GM19238 (cell line): ENCODE measurements around the gene SMAD9.

ENCODE experiments used
- DNase-seq: peaks from one replicate; pipeline ENCODE4 v3.0.0; 2011; ENCODE audit warnings: low spot score; ENCODE audit not compliant: insufficient read length

Gene SMAD9

DNA sequence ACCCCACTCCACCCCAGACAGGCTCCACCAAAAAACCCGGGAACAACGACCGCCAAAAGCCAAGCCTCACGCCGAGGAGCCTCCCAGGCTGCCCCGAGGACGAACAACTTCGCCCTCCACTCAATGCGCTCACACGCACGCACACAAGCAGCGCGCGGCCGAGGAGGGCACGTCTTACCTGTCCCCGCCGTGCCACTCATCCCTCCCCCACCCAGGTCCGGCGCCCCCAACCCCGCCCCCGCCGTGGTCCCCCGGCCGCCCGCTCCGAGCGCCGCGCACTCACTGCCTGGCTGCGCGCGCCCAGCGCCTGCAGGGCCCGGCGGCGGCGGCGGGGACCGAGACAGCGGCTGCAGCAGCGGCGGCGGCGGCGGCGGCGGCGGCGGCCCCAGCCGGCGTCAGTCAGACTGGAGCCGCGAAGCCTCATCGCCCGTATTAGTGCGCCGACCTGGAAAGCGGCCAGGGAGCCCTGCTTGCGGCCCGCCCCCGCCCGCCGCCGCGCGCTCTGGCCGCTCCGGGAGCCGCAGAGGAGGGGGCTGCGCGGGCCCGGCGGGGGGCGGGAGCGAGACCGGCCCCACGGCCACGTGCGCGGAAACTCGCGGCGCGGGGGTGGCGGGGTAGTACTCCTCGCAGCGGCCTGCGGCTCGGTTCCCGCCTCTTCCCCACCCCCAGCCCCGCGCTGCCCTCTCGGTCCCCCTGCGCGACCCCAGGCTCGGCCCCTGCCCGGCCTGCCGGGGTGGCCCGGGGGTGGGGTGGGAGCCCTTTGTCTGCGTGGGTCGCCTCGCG lies at the start of gene SMAD9:
Gene SMAD9 (minus strand): TSS at position 406 of the 783 bp plus-strand sequence. CDS start 40,549 bp downstream, outside the sequence.
- peak; percentile 29 for DNase-seq

DNA sequence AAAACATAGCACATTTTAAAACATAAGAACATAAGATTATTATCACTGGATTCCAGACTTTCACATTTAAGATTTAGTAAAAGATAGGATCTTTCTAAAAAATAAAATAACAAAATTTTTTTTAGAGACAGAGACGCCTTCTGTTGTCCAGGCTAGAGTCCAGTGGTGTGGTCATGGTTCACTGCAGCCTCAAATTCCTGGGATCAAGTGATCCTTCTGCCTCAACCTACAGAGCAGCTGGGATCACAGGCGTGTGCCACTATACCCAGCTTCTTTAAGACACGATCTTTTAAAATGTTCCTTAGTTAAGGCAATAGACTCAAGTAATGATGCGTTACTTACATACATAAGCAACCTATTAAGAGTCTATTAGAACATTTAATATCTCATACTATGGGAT lies 46.4 kb upstream of the SMAD9 start:
- DNase-seq, result no peak

DNA sequence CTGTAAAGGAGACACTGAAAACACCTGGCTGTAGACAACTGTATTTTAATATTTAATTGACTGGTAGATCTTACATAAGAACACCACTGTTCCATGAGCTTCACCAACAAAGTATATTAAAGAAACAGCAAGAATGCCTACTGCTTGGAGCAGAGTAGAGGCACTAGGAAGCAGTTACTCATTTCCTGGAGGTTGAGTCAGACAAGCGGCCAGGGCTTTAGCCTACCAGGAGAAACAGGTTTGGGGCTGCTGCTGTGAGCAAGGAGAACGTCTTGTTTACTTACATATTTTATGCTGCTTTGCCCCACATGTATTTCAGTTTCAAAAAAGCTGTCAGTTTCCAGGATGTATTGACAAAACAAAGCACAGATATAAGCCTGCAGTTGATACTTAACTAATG lies 45.7 kb upstream of the SMAD9 start:
- no peak for DNase-seq

DNA sequence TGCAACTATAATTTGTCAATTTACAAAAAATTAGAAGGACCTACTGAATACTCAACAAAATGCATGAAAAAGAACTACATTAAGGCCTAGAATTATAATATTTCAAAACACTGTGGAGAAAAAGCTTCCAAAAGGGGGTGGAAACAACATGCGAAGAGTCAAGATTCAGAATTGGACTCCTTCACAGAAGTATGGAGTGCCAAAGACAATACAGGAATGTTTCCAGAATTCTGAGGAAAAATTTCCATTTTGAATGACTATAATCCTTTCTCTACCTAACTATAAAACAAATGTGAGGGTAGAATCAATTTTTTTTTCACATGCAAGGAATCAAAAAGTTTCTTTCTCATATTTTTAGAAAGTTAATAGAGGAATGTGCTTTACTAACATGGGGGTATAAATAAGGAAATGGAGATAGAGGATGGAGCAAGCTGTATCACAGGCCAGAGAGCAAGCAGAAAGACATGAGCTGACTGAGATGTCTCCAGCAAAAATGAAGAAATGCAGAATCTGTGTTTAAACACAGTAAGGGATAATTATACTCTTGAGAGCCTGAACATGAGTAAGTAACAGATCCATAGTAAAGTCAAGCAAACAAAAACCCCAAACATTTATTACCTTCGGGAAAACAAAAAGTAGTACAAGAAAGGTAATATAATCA lies 39.5 kb upstream of the SMAD9 start:
- no peak for DNase-seq

DNA sequence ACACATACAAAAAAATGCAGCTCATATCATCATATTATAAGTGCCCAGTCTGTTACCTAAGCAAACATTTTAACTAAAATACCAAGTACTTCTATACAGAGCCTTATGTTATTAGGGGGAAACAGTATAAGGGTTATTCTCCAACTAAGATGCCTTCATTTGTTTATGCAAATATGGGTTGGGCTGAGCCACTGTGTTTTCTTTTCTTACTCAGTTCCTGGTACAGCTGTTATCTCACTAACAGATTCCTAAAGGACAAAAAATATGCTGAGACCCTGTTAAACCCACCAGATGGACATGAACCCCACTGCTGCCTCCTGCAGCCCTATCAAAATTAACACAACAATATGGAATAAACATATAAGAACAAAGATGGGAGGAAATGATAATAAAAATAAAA lies 34.5 kb upstream of the SMAD9 start:
- no peak for DNase-seq

DNA sequence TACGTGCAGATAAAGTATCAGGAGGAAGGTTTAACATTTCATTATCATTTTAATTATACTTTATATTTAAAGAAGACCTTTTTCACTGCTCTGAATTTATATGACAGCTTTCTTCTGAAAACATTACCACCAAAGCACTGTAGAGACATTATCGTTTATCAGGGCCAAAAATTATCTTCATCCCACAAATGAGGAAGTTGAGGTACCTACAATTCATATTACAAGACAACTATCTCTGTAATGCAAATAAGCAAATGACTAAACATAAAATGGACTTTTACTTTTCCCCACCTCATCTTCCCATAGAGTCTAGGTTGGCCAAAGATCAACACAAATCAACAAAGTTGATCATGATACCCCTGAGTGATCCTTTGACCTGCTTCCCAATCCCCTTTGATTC lies 30.9 kb upstream of the SMAD9 start:
- DNase-seq, result no peak

DNA sequence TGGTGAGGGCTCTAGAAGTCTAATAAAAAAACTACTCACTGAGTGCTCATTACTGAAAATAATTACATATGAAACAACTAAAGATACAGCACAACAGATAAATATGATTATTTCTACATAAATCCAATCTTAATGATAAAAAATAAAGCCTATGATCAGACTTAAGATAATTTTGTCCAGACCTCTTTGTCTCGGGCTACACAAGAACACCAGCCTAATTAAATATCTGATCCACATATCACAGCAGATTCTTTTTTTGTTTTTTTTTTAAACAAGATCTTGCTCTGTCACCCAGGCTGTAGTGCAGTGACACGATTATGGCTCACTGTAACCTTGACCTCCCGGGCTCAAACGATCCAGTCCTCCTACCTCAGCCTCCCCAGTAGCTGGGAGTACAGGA lies 30.3 kb upstream of the SMAD9 start:
- no peak for DNase-seq

DNA sequence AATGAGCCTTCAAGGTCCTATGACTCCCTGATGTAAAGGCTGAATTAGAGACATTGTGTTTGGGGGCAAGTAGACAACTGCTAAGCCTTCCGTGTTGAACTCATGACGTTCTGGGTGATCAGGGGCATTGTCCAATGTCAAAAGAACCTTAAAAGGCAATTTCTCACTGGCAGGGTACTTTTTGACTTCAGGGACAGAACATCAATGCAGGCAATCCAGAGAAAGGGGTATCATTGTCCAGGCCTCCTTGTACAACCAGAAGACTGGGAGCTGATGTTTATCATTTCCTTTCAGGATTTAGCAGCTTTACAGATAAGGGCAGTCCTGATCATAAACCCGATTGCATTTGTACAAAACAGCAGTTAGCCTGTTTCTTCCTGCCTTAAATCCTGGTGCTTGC lies 25.0 kb upstream of the SMAD9 start:
- DNase-seq, result no peak

DNA sequence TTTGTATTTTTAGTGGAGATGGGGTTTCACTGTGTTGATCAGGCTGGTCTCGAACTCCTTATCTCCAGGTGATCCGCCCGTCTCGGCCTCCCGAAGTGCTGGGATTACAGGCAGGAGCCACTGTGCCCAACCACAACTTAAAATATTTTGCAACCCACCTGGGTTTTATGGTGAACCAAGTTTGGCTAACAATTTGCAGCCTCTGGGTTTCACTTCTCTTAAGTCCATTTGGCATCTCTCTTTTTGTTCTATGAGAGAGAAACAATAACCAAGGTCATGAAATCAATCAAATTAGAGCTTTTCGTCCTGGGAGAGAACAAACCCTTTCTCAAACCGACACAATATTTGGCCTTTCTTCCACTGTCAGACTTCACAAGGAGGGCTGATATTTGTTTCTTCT lies 5.6 kb upstream of the SMAD9 start:
- DNase-seq, result no peak

DNA sequence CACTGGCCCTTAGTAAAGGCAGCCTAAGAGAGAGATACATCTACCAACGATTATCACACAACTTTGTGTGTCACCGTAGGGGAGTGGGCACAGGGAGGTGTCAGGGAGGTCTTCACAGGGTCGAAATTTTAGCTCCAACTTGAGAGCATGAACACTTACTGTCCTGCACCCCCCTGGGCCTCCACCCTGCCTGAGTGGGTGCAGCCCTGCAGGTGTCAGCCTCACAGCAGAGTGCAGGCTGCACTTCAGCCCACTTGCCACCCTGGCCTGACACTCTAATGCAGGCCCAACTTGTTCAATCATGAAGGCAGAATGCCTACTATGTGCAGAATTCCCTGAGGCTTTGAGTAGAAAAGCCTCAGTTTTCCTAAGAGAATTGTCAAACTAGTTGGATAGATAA lies 4.0 kb upstream of the SMAD9 start:
- no peak for DNase-seq

DNA sequence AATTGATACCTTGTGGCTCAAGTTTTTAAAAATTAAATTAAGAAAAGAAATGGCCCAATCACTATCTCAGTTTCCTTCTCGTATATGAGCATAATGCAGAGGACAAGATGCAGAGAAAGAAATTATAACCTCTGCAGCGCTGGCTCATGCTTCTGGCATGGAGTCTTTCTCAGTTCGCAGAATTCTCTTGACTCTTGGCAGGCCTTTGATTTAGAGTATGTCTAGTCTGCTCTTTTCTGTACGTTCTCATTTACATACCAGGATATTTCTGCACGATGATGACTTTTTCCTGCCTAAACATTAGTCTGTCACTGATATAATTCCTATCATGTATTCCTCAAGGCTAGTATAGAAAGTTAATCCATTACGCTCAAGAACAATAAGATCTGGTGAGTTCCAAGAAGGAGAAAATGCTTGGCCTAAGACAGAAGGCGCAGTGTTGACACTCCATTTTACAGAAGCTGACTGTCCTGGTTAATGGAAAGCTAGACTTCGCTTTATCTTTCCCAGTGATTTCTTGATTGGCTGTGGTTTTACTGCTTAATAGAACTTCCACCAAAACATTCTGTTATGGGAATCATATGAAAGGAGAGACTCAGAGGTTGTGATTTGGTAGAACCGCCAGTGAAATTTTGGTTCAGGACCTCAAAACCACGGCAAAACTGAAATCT lies 1.7 kb upstream of the SMAD9 start:
- no peak for DNase-seq

DNA sequence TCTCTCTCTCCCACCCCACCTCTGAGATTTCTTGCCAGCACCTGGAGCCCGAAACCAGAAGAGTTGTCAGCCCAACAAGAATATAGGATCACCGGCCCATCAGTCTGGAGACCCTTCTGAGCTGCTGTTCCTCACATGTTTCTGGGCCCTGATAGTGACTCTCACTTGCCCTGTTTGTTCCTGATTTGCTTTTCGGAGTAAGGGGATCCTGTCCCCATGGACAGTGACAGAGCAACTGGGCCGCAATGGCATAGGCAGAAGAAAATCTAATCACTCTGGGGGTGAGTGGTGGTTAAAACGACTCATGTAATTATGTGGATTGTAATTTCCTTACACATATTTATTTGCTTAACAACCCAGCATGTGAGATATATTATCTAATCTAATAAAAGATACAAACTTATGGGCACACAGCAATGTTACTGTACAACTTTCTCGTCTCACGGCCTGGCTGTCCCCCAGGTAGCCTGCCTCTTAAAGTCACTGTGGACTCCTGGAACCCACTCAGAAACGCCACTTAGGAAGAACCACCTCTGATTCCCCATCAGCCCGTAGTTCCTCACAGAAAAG lies 663 bp upstream of the SMAD9 start:
- no peak for DNase-seq

DNA sequence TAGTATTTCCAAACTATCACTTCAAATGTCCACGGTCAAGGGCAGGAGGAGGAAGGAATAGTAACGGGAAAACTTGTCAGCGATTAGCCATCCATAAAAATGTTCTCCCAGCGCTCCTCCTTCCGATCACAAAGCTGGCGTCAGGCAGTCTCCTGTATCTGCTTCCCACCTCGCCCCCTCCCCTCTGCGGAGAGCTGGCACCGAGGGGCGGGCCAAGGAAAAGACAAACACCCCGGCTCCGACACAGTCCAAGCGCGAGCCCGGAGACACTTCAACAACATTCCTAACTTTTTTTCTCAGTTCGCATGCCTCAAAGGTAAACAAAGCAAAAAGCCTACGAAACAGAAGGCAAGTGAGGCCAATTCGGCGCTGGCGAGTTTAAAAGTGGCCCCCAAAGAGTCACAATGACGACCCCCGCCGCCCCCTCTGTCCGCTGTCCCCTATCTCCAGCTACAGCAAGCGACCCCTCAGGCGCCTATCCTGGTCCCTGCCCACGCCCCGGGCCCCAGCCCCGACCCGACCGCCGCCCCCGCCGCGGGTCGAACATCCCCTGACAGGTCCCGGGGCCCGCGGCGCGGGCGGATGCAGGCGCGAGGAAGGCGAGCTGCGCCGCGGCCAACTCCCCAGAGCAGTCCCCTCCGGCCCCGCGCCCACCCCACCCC lies 736 bp downstream of the SMAD9 start:
- DNase-seq, result no peak

DNA sequence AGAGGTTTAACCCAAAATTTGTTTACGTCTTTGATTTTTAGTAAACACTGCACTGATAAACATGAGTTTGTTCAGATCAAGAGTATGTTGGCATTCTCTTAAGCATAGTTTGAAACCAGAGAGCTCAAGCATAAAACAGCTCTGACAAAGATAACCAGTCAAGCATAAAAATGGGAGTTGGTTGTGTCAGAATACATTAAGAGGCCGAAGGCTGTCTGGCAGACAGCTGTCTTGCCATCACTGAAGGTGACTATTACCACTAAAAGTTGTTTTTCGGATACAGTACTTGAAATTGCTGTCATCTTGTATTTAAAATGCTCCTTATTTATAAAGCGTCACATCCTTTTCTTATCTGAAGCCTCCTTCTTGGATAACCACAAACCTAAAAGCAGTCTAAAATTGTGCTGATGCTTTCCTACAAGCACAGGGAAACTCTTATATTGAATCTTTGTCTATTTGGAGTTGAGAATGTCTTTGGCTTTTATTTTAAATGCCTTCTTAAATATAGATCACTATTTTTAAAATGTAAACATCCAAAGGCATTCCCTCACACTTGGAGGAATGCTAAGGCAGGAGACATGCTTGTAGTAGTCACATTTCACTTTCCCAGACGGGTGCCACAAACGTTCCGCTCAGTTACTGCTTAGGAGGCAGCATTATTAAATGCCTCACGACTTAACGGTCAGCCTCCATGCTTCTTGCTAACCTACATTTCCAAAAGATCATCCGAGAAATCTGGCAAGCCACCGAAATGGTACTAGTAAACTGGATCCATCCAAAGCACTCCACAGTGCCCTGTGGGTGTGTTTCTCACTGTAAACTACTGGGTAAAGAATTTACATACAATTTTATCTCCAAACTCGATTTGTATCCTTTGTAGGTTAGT lies 1.5 kb downstream of the SMAD9 start:
- no peak for DNase-seq

DNA sequence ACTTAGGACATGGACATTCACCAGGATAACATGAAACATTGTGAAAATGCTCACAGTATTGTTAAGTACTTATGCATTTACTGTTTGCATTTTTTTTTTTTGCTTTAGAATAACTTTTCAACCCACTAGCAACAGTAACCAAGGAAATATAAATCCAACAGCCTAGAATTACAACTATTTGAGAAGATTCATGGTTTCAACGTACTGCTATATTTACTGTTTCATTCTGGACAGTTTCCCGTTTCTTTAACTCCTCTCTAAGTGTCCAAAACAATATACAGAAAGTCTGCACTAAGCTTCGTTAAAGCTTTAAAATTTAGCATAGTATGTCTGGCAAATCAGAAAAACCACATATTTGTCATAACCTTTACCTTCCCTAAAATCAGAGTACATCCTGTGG lies 2.7 kb downstream of the SMAD9 start:
- no peak for DNase-seq

DNA sequence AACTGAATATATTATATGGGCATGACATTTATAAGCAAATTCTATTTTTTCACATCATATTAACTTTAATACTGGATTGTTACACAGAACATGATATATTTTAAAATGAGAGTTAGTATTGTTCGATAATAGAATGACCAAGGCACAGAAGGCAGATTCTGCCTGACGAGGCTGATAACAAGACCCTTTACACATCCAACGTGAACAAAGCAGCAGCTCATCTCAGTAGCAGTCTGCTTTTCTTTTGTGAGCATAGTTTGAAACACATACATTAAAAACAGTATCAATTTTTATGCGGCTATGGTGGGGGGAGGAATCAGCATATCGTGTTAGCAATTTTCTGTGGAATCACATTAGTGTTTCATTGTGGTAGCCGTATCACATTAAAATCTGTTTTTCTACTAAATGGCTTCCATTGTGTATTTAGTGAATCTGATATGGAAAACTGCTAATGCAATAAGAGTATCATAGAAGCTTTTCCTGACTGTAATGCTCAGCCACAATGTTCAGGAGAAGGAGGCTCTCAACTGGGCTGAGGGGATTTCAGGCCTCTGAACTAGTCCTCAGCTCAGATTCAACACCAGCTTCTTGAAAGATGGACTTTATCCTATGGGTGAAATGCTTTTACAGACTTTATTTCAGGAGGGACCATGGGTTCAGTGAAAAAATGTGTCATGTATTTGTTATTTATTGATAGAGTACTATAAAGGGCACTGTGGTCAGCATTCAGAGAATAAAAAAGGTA lies 4.0 kb downstream of the SMAD9 start:
- no peak for DNase-seq

DNA sequence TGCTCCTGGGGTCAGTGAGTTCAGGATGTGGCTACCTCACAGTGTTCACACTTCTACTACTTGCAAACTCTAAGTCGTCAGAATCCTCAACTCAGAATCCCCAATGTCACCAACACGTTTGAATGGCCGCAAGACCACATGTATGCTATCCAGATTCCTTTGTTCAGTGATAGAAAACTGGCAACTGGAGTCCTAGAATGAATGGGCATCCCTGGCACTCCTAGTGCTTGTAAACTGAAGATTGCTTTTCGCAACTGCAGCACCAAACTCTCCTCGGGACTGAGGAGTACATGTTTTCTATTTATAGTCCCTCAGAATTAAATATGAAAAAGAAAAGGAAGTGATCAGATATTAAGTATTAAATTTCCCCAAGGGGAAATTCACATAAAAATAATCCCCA lies 4.9 kb downstream of the SMAD9 start:
- no peak for DNase-seq

DNA sequence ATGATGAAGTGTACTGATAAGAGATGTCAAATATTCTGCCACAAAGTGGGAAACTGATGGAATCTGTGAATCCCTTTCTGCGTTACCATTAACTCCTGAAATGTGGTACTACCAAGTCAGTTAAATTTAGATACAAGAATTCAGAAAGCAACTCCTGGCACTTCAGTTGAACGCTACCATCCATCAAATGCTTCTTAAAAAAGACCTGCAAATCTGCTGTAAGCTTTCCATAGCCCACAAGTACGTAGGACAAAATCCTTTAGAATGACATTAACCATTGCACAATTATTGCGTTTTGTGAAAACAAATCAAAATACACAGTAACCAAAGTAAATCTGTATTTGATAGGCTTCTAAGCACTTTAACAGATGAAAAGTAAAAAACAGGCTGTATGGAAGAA lies 5.4 kb downstream of the SMAD9 start:
- DNase-seq, result no peak

DNA sequence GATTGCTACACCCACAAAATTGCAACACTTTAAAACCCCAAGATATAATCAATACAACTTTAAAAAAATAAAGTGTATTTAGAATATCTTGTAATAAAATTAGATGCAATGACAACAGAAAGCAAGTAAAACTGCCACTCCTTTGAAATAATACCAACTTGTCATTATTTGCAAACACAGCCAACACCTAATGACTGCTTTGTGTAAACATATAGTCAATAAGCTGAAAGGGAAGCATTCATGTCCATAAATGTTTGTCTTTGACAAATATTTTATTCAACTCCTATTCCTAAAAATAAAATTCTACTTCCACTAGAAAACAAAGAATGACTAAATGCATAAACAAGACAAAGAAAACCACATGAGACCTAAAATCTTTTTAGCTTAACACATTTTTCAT lies 6.6 kb downstream of the SMAD9 start:
- DNase-seq, result no peak

DNA sequence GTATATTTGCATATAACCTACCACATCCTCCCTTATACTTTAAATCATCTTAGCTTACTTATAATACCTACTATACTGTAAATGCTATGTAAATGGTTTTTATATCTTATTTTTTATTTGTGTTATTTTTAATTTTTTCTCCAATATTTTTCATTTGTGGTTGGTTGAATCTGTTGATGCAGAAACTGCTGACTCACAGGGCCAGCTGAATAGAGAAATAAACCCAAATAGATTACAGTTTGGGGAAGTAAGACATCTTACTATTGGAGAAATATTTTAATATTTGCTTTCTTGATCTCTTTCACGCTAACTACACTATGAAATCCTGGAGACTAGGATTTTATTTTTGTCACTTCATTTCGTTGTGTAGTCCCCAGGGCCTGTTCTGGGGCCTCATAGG lies 7.1 kb downstream of the SMAD9 start:
- DNase-seq, result no peak
